GM20000 (cell line): Measurements from ENCODE around the gene SLC4A11.

Experiments used
- DNase-seq: peaks from one replicate; pipeline ENCODE4 v3.0.0; 2012; ENCODE audit warnings: low spot score
- TF ChIP-seq, protein P1 (sequence below): IDR thresholded peaks from 2 replicates; pipeline ENCODE4 v1.5.1; 2012; ENCODE audit warnings: mild to moderate bottlenecking, control low read depth; ENCODE audit errors: extremely low read depth, missing control alignments

Gene SLC4A11

GRCh38 chr20:3276680-3277015 is 37.7 kb upstream of the SLC4A11 start:
- DNase-seq, result peak; percentile 58
- TF ChIP-seq, protein P1, sequence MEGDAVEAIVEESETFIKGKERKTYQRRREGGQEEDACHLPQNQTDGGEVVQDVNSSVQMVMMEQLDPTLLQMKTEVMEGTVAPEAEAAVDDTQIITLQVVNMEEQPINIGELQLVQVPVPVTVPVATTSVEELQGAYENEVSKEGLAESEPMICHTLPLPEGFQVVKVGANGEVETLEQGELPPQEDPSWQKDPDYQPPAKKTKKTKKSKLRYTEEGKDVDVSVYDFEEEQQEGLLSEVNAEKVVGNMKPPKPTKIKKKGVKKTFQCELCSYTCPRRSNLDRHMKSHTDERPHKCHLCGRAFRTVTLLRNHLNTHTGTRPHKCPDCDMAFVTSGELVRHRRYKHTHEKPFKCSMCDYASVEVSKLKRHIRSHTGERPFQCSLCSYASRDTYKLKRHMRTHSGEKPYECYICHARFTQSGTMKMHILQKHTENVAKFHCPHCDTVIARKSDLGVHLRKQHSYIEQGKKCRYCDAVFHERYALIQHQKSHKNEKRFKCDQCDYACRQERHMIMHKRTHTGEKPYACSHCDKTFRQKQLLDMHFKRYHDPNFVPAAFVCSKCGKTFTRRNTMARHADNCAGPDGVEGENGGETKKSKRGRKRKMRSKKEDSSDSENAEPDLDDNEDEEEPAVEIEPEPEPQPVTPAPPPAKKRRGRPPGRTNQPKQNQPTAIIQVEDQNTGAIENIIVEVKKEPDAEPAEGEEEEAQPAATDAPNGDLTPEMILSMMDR, result peak; percentile 17

- TF ChIP-seq, protein P1, result no peak
- DNase-seq, result no peak
These were observed 37.1 kb upstream of the SLC4A11 start for GRCh38 chr20:3275966-3276679.

- no peak for DNase-seq
These were observed 36.3 kb upstream of the SLC4A11 start for GRCh38 chr20:3275064-3275935.

GRCh38 chr20:3273371-3273770 is 34.4 kb upstream of the SLC4A11 start:
- TF ChIP-seq, protein P1, result no peak
- DNase-seq, result no peak

More at GRCh38 chr20:3275064-3275935, 36.3 kb upstream of the SLC4A11 start:
- TF ChIP-seq, protein P1, result no peak

- TF ChIP-seq, protein P1, result no peak
- DNase-seq, result no peak
These were observed 31.1 kb upstream of the SLC4A11 start for GRCh38 chr20:3270051-3270450.

- TF ChIP-seq, protein P1, result no peak
- DNase-seq, result no peak
These were observed 23.6 kb upstream of the SLC4A11 start for GRCh38 chr20:3262566-3262965.

DNA sequence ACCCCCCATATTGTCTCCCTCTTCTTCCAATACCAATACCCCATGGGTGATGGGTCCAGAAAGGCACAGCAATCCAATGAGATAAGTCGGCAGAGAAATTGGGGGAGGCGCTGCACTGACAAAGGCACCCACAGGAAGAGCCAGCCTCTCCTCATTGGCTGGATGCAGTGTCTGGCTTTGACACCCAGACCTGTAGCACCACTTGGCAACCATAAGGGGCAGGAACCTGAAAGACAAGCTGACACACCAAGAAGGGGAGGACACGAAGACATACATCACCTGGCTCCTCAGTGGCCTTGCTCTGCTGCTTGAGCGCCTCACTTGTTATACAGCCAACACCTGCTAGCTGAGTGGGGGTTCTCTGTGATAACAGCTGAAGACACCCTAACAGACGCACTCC is 19.4 kb upstream of the SLC4A11 start:
- no peak for DNase-seq
- TF ChIP-seq, protein P1, result no peak
